ENCODE data around the gene MS4A1.
"Not testable (repeated sequence)": the region's sequence is repeated elsewhere in the genome, so short reads cannot be mapped to it uniquely, and the experiment has no call there.

The MS4A1 gene

GRCh38 chr11:60447846-60448245, 7.8 kb upstream of the MS4A1 start:
- no peak overlapping the region for H3K4me2 ChIP-seq (ENCODE audit: insufficient read depth, low read length, poor library complexity, severe bottlenecking)
- H4K8ac ChIP-seq (ENCODE audit: low read depth, low read length), result no peak overlapping the region
- no peak overlapping the region for H2BK120ac ChIP-seq (ENCODE audit: low read depth, low read length)
- no peak overlapping the region for H2AK5ac ChIP-seq (ENCODE audit: low read depth, low read length)
- H3K9me3 ChIP-seq (replicated peaks in 1 of 2; ENCODE audit: control insufficient read depth in 2 of 2, insufficient read depth in 1 of 2, low read depth in 1 of 2, low read length in 2 of 2), result no peaks in the 10 kb centered on the region
- no peak overlapping the region for H3K18ac ChIP-seq (ENCODE audit: low read length)
- no peak overlapping the region for H3K14ac ChIP-seq (ENCODE audit: low read length)
- no peak overlapping the region for H3K27ac ChIP-seq (replicated peaks; ENCODE audit: low read length)
- H3K23ac ChIP-seq (ENCODE audit: low read depth, low read length, poor library complexity), result no peak overlapping the region
- H2BK12ac ChIP-seq (ENCODE audit: low read length), result no peak overlapping the region
- no peak overlapping the region for H3K4me3 ChIP-seq (ENCODE audit: low read length in 2 of 2)
- H3K4me1 ChIP-seq (ENCODE audit: control insufficient read depth in 2 of 2, insufficient read depth in 1 of 2, low read depth in 1 of 2, low read length in 2 of 2), result no peaks in the 10 kb centered on the region
- no peak overlapping the region for H2BK15ac ChIP-seq (ENCODE audit: low read length)
- no peak for DNase-seq (ENCODE audit: low spot score)
- no peak overlapping the region for H2AFZ ChIP-seq (ENCODE audit: low read length)
- H4K91ac ChIP-seq (ENCODE audit: low read depth, low read length, poor library complexity), result no peak overlapping the region
- H2BK5ac ChIP-seq (ENCODE audit: low read length), result no peak overlapping the region
- no peaks in the 10 kb centered on the region for H3K27me3 ChIP-seq (ENCODE audit: control insufficient read depth in 3 of 3, insufficient read depth in 3 of 3, low read depth in 1 of 3, low read length in 3 of 3)
- no peak overlapping the region for H3K9ac ChIP-seq (ENCODE audit: low read depth, low read length, poor library complexity)
- no peaks in the 10 kb centered on the region for H3K36me3 ChIP-seq (replicated peaks in 1 of 2; ENCODE audit: control insufficient read depth in 2 of 2, insufficient read depth in 2 of 2, low read length in 2 of 2)
- no peak overlapping the region for H3K4ac ChIP-seq (ENCODE audit: low read length)
- H3K79me1 ChIP-seq (ENCODE audit: low read depth, low read length), result no peaks in the 10 kb centered on the region

- no CpG with 5 or more reads among the region's 32 CpGs for WGBS, 2 donors (ENCODE audit: extremely low coverage in 2 of 2, insufficient read length in 2 of 2, insufficient replicate concordance in 1 of 2)
- H3K4me2 ChIP-seq (ENCODE audit: insufficient read depth, low read length, poor library complexity, severe bottlenecking); H3K27me3 ChIP-seq (ENCODE audit: control insufficient read depth in 3 of 3, insufficient read depth in 3 of 3, low read depth in 1 of 3, low read length in 3 of 3); H4K91ac ChIP-seq (ENCODE audit: low read depth, low read length, poor library complexity); H2AK5ac ChIP-seq (ENCODE audit: low read depth, low read length); H3K23ac ChIP-seq (ENCODE audit: low read depth, low read length, poor library complexity); H3K4me1 ChIP-seq (ENCODE audit: control insufficient read depth in 2 of 2, insufficient read depth in 1 of 2, low read depth in 1 of 2, low read length in 2 of 2); H2BK12ac ChIP-seq (ENCODE audit: low read length); H2BK120ac ChIP-seq (ENCODE audit: low read depth, low read length); H3K4ac ChIP-seq (ENCODE audit: low read length); H3K79me1 ChIP-seq (ENCODE audit: low read depth, low read length); H3K36me3 ChIP-seq (replicated peaks in 1 of 2; ENCODE audit: control insufficient read depth in 2 of 2, insufficient read depth in 2 of 2, low read length in 2 of 2); H2BK15ac ChIP-seq (ENCODE audit: low read length); H3K4me3 ChIP-seq (ENCODE audit: low read length in 2 of 2); H3K9ac ChIP-seq (ENCODE audit: low read depth, low read length, poor library complexity); H2AFZ ChIP-seq (ENCODE audit: low read length); H4K8ac ChIP-seq (ENCODE audit: low read depth, low read length); H3K18ac ChIP-seq (ENCODE audit: low read length); H3K9me3 ChIP-seq (replicated peaks in 1 of 2; ENCODE audit: control insufficient read depth in 2 of 2, insufficient read depth in 1 of 2, low read depth in 1 of 2, low read length in 2 of 2); DNase-seq (ENCODE audit: low spot score); H3K14ac ChIP-seq (ENCODE audit: low read length); H2BK5ac ChIP-seq (ENCODE audit: low read length); H3K27ac ChIP-seq (replicated peaks; ENCODE audit: low read length): not testable (repeated sequence)
Measured at GRCh38 chr11:60451185-60451584, 4.5 kb upstream of the MS4A1 start.

GRCh38 chr11:60454212-60454611, 1.4 kb upstream of the MS4A1 start:
- Histone ChIP-seq H3K4me2 (ENCODE audit: insufficient read depth, low read length, poor library complexity, severe bottlenecking) (no peak overlapping the region), H2BK120ac (ENCODE audit: low read depth, low read length) (no peak overlapping the region), H2AFZ (ENCODE audit: low read length) (no peak overlapping the region), H4K8ac (ENCODE audit: low read depth, low read length) (no peak overlapping the region), H2BK15ac (ENCODE audit: low read length) (no peak overlapping the region), H2BK12ac (ENCODE audit: low read length) (no peak overlapping the region), H2BK5ac (ENCODE audit: low read length) (no peak overlapping the region), H3K27me3 (ENCODE audit: control insufficient read depth in 3 of 3, insufficient read depth in 3 of 3, low read depth in 1 of 3, low read length in 3 of 3) (no peaks in the 10 kb centered on the region), H3K4me3 (ENCODE audit: low read length in 2 of 2) (no peak overlapping the region), H3K79me1 (ENCODE audit: low read depth, low read length) (no peaks in the 10 kb centered on the region), H3K4ac (ENCODE audit: low read length) (no peak overlapping the region), H3K36me3 (replicated peaks in 1 of 2; ENCODE audit: control insufficient read depth in 2 of 2, insufficient read depth in 2 of 2, low read length in 2 of 2) (no peaks in the 10 kb centered on the region), H3K9me3 (replicated peaks in 1 of 2; ENCODE audit: control insufficient read depth in 2 of 2, insufficient read depth in 1 of 2, low read depth in 1 of 2, low read length in 2 of 2) (no peaks in the 10 kb centered on the region), H3K9ac (ENCODE audit: low read depth, low read length, poor library complexity) (no peak overlapping the region), H3K4me1 (ENCODE audit: control insufficient read depth in 2 of 2, insufficient read depth in 1 of 2, low read depth in 1 of 2, low read length in 2 of 2) (no peaks in the 10 kb centered on the region), H3K18ac (ENCODE audit: low read length) (no peak overlapping the region), H2AK5ac (ENCODE audit: low read depth, low read length) (no peak overlapping the region), H4K91ac (ENCODE audit: low read depth, low read length, poor library complexity) (no peak overlapping the region), H3K23ac (ENCODE audit: low read depth, low read length, poor library complexity) (no peak overlapping the region), H3K27ac (replicated peaks; ENCODE audit: low read length) (no peak overlapping the region), H3K14ac (ENCODE audit: low read length) (no peak overlapping the region)
- no peak for DNase-seq (ENCODE audit: low spot score)

- no peak overlapping the region for H4K8ac ChIP-seq (ENCODE audit: low read depth, low read length)
- H3K9me3 ChIP-seq (replicated peaks in 1 of 2; ENCODE audit: control insufficient read depth in 2 of 2, insufficient read depth in 1 of 2, low read depth in 1 of 2, low read length in 2 of 2), result no peaks in the 10 kb centered on the region
- H3K4ac ChIP-seq (ENCODE audit: low read length), result no peak overlapping the region
- WGBS, 2 donors (ENCODE audit: extremely low coverage in 2 of 2, insufficient read length in 2 of 2, insufficient replicate concordance in 1 of 2), result no CpG with 5 or more reads among the region's 3 CpGs
- no peak overlapping the region for H3K27ac ChIP-seq (replicated peaks; ENCODE audit: low read length)
- H2BK12ac ChIP-seq (ENCODE audit: low read length), result no peak overlapping the region
- no peak overlapping the region for H3K9ac ChIP-seq (ENCODE audit: low read depth, low read length, poor library complexity)
- no peaks in the 10 kb centered on the region for H3K4me1 ChIP-seq (ENCODE audit: control insufficient read depth in 2 of 2, insufficient read depth in 1 of 2, low read depth in 1 of 2, low read length in 2 of 2)
- H3K4me3 ChIP-seq (ENCODE audit: low read length in 2 of 2), result no peak overlapping the region
- no peak for DNase-seq (ENCODE audit: low spot score)
- H2BK15ac ChIP-seq (ENCODE audit: low read length), result no peak overlapping the region
- no peak overlapping the region for H2BK5ac ChIP-seq (ENCODE audit: low read length)
- no peak overlapping the region for H2AK5ac ChIP-seq (ENCODE audit: low read depth, low read length)
- no peak overlapping the region for H3K4me2 ChIP-seq (ENCODE audit: insufficient read depth, low read length, poor library complexity, severe bottlenecking)
- no peaks in the 10 kb centered on the region for H3K27me3 ChIP-seq (ENCODE audit: control insufficient read depth in 3 of 3, insufficient read depth in 3 of 3, low read depth in 1 of 3, low read length in 3 of 3)
- no peak overlapping the region for H3K23ac ChIP-seq (ENCODE audit: low read depth, low read length, poor library complexity)
- no peak overlapping the region for H4K91ac ChIP-seq (ENCODE audit: low read depth, low read length, poor library complexity)
- no peak overlapping the region for H3K14ac ChIP-seq (ENCODE audit: low read length)
- H2BK120ac ChIP-seq (ENCODE audit: low read depth, low read length), result no peak overlapping the region
- no peak overlapping the region for H3K18ac ChIP-seq (ENCODE audit: low read length)
- no peaks in the 10 kb centered on the region for H3K36me3 ChIP-seq (replicated peaks in 1 of 2; ENCODE audit: control insufficient read depth in 2 of 2, insufficient read depth in 2 of 2, low read length in 2 of 2)
- no peaks in the 10 kb centered on the region for H3K79me1 ChIP-seq (ENCODE audit: low read depth, low read length)
- no peak overlapping the region for H2AFZ ChIP-seq (ENCODE audit: low read length)
Measured at GRCh38 chr11:60457576-60457975, 1.9 kb downstream of the MS4A1 start.
